GM12865 (cell line): Measurements from ENCODE around the gene GRK1.

Experiments
- DNase-seq: peaks from one replicate; pipeline ENCODE4 v3.0.0; 2010; ENCODE audit warnings: low read depth
- H3K4me3 ChIP-seq: 2 replicates; pipeline ENCODE4 v1.5.1; 2011; ENCODE audit warnings: mild to moderate bottlenecking, low read depth, low read length, control low read depth
- CTCF ChIP-seq: IDR thresholded peaks from 2 replicates; pipeline ENCODE4 v1.5.1; 2011; ENCODE audit warnings: low read length, control low read depth, low read depth, inconsistent platforms; ENCODE audit not compliant: insufficient read depth; ENCODE audit errors: missing control alignments

GRK1 gene

GRCh38 chr13:113660066-113660465 is 7.0 kb upstream of the GRK1 start:
- no peak overlapping the region for H3K4me3 ChIP-seq
- no peak for TF ChIP-seq CTCF
- DNase-seq = no peak

- no peak overlapping the region for H3K4me3 ChIP-seq
- DNase-seq = no peak
- TF ChIP-seq CTCF = no peak
Observed at GRCh38 chr13:113661509-113661908, 5.5 kb upstream of the GRK1 start.

- no peak for DNase-seq
- TF ChIP-seq CTCF = no peak
Observed at GRCh38 chr13:113663934-113664333, 3.1 kb upstream of the GRK1 start.

GRCh38 chr13:113664751-113665596 is 2.0 kb upstream of the GRK1 start:
- no peak for TF ChIP-seq CTCF
- no peak for DNase-seq
- no peak overlapping the region for H3K4me3 ChIP-seq

More at GRCh38 chr13:113663934-113664333, 3.1 kb upstream of the GRK1 start:
- no peak overlapping the region for H3K4me3 ChIP-seq

GRCh38 chr13:113665597-113666328 is 1.3 kb upstream of the GRK1 start:
- no peak overlapping the region for H3K4me3 ChIP-seq
- no peak for DNase-seq
- no peak for TF ChIP-seq CTCF

- H3K4me3 ChIP-seq = no peak overlapping the region
- DNase-seq = no peak
- no peak for TF ChIP-seq CTCF
Observed at GRCh38 chr13:113666329-113666670, 719 bp upstream of the GRK1 start.
